Vagina (tissue), 2 donors: ENCODE results near the gene RAB6B. TPM values are rescaled to one million over a fixed set of nuclear protein-coding genes. Genes with fewer than 3 reads are reported as not detected.
A peak's percentile ranks its signal among the peaks of the same experiment; 100 is the strongest.

Experiments used
- DNase-seq, 2 donors: peaks; one replicate each; pipeline ENCODE4 v3.0.0-alpha.2; 2017; ENCODE audit errors: extremely low spot score in 2 of 2
- H3K27ac ChIP-seq: fragments of 200-600 bp; sonication (generic); one replicate; pipeline ENCODE4 v1.5.1; 2019
- H3K27me3 ChIP-seq: fragments of 200-600 bp; sonication (generic); one replicate; pipeline ENCODE4 v1.5.1; 2019
- H3K36me3 ChIP-seq, 2 donors: fragments of 200-600 bp; sonication (generic); one replicate each; pipeline ENCODE4 v1.5.1; 2017 to 2019
- H3K4me1 ChIP-seq: fragments of 200-600 bp; sonication (generic); one replicate; pipeline ENCODE4 v1.5.1; 2019
- H3K4me3 ChIP-seq, 2 donors: fragments of 200-600 bp; sonication (generic); 1 replicate in 1 of 2; 2 replicates in 1 of 2; pipeline ENCODE4 v1.5.1; 2016 to 2019
- H3K9me3 ChIP-seq: fragments of 200-600 bp; sonication (generic); one replicate; pipeline ENCODE4 v1.5.1; 2019
- POLR2A ChIP-seq, 2 donors: fragments of 450-650 bp; IDR thresholded peaks; one replicate each; pipeline ENCODE4 v1.6.1; 2017; ENCODE audit warnings: antibody characterized with exemption in 2 of 2, mild to moderate bottlenecking in 2 of 2, moderate library complexity in 2 of 2
- POLR2AphosphoS5 ChIP-seq, 2 donors: sonication (generic); formaldehyde crosslinking; IDR thresholded peaks; one replicate each; pipeline ENCODE4 v1.9.0; 2017; ENCODE audit warnings: antibody characterized with exemption in 2 of 2, mild to moderate bottlenecking in 2 of 2, low read depth in 1 of 2; ENCODE audit not compliant: insufficient read depth in 1 of 2
- intact Hi-C: fragments of 100-400 bp; cut with DNase I; formaldehyde crosslinking; loops from one replicate; pipeline ENCODE4 v1.15.1; 2023
- total RNA-seq: library from RNA; depleted of rRNA; stranded (reverse); fragments of >200 nt; gene quantifications from one replicate; pipeline ENCODE4 v1.2.3, GENCODE V29; 2016
- TF ChIP-seq, protein P1 (sequence below), 3 experiments: fragments of 450-650 bp in 2 of 3; fragments of 200-600 bp in 1 of 3; sonication (generic) in 1 of 3; IDR thresholded peaks; one replicate each; pipeline ENCODE4 v1.5.1; 2017 to 2019; ENCODE audit warnings: antibody characterized with exemption in 3 of 3, mild to moderate bottlenecking in 2 of 3, moderate library complexity in 2 of 3

The RAB6B gene
- total RNA-seq, 1 donor from 2014 or later, result 3.7 TPM

DNA sequence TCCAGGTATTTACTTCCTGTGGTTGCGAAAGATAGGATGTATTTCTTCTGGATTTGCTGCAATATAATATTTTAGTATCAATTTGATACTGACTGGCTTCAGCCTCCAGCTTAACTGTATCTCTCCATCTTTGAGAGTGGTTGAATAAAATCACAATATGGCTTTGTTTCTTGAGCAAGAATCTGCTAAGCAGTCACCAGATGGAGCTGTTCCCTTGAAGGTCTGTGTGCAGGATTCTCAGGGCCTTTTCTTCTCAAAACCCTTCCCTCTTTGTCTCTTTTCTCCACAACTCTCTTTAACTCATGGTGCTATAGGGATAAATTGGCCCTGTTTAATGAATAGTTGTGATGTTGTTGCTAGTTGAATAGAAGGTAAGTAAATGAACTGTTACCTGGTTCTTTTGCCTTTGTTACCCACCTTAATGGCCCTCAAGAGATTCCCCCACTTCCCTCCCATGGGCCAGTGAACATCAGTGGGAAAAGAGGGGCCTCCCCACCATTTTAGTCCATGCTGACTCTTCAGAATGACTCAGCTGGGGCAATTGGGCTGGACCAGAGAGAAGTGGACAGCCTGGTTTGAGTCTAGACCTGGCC, 34.8 kb upstream of the RAB6B start:
- H3K27ac ChIP-seq, result no peak overlapping the region
- TF ChIP-seq POLR2A (IDR thresholded peaks at IDR 0.05), result no peak
- TF ChIP-seq POLR2AphosphoS5 (IDR thresholded peaks at IDR 0.05; ENCODE audit: insufficient read depth in 1 of 2, low read depth in 1 of 2), result no peak
- TF ChIP-seq, protein P1, sequence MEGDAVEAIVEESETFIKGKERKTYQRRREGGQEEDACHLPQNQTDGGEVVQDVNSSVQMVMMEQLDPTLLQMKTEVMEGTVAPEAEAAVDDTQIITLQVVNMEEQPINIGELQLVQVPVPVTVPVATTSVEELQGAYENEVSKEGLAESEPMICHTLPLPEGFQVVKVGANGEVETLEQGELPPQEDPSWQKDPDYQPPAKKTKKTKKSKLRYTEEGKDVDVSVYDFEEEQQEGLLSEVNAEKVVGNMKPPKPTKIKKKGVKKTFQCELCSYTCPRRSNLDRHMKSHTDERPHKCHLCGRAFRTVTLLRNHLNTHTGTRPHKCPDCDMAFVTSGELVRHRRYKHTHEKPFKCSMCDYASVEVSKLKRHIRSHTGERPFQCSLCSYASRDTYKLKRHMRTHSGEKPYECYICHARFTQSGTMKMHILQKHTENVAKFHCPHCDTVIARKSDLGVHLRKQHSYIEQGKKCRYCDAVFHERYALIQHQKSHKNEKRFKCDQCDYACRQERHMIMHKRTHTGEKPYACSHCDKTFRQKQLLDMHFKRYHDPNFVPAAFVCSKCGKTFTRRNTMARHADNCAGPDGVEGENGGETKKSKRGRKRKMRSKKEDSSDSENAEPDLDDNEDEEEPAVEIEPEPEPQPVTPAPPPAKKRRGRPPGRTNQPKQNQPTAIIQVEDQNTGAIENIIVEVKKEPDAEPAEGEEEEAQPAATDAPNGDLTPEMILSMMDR (IDR thresholded peaks at IDR 0.05), result no peak
- no peaks in the 10 kb centered on the region for H3K27me3 ChIP-seq
- DNase-seq, result no peak
- H3K36me3 ChIP-seq, result no peaks in the 10 kb centered on the region
- no peaks in the 10 kb centered on the region for H3K9me3 ChIP-seq
- intact Hi-C loops, result no loop called here
- peaks cover 10% of the 10 kb centered on the region for H3K4me1 ChIP-seq
- H3K4me3 ChIP-seq, result no peak overlapping the region

DNA sequence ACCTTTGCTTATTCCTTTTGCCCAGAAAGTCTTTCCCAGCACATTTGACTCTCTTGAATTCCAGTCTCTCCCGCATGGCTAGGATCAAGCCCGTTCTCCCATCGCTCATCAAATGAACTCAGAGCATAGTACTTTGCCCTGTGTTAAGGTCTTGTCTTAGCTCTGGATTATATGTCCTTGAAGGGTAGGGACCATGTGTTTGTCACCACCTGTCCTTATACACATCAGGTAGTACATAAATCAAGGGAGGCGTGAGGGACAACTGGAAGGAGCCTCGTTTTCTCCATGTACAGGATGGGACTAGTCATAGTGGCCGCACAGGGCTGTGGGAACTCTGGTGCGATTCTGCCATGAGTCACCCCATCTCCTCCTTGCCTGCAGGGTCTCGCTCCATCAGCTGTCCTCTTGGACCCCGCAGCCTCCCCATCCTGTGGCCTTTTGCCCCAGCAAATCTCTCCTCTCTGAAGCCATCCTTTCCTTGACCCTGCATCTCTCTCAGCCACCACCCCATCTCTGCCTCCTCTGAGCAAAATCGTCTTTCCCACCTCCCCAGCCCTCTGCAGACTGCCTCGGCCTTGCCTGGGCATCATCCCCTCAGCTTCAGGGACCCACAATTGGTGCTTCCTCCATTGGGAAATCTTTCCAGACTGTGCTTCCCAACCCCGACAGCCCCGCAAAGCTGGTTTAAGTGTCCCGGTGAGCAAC, 33.4 kb upstream of the RAB6B start:
- Histone ChIP-seq H3K27ac (no peak overlapping the region), H3K9me3 (no peaks in the 10 kb centered on the region), H3K27me3 (no peaks in the 10 kb centered on the region), H3K36me3 (no peaks in the 10 kb centered on the region), H3K4me1 (peaks cover 10% of the 10 kb centered on the region), H3K4me3 (no peak overlapping the region)
- DNase-seq, result no peak
- intact Hi-C loops, result loop anchor here (10.0 kb wide), 1 partner anchor 104 kb away; no protein-coding TSS in a partner anchor
- TF ChIP-seq, protein P1 (IDR thresholded peaks at IDR 0.05), result no peak
- no peak for TF ChIP-seq POLR2AphosphoS5 (IDR thresholded peaks at IDR 0.05; ENCODE audit: insufficient read depth in 1 of 2, low read depth in 1 of 2)
- no peak for TF ChIP-seq POLR2A (IDR thresholded peaks at IDR 0.05)

DNA sequence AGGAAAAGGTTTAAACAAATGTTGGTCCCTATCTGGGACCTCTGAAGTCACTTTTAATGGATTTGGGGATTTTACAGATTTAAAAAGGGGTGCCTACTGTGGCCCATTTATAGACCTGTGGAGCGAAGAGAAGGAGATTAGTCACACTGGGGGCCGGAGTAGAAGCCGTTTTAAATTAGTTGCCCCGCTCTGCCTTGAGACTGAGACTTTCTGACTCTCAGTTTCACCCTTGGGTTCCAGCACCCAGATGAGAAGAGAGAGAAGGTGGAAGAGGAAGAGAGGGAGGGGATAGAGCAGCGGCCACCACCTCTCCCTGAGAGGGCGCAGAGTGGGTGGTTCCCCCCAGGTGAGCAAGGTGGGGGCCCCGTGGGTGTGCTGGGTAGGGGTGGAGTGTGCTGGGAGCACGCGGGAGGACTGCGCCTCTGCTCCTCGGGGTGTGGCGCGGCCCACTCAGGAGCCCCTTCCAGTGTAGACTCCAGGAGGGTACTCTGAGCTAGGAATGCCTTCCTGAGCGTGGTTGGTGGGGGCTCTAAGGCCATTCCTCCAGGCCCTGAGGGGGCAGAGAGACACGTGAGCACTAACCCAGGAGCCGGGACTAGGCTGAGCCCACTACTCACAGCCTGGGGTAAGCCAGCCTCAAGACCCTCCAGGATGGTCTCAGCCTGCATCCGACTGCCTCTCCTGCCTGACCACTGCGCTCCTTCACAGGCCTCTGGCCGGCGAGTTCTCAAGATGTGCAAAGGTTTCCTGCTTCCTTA, 32.6 kb upstream of the RAB6B start:
- TF ChIP-seq, protein P1 (IDR thresholded peaks at IDR 0.05), result no peak
- TF ChIP-seq POLR2A (IDR thresholded peaks at IDR 0.05) (no peak), POLR2AphosphoS5 (IDR thresholded peaks at IDR 0.05; ENCODE audit: insufficient read depth in 1 of 2, low read depth in 1 of 2) (no peak)
- Histone ChIP-seq H3K36me3 (no peaks in the 10 kb centered on the region), H3K27me3 (no peaks in the 10 kb centered on the region), H3K27ac (no peak overlapping the region), H3K9me3 (no peaks in the 10 kb centered on the region), H3K4me1 (peaks cover 10% of the 10 kb centered on the region), H3K4me3 (peak overlapping the region; percentile 51 to 62)
- DNase-seq, result peak; percentile 72 to 77
- intact Hi-C loops, result loop anchor here (10.0 kb wide), 1 partner anchor 104 kb away; no protein-coding TSS in a partner anchor

DNA sequence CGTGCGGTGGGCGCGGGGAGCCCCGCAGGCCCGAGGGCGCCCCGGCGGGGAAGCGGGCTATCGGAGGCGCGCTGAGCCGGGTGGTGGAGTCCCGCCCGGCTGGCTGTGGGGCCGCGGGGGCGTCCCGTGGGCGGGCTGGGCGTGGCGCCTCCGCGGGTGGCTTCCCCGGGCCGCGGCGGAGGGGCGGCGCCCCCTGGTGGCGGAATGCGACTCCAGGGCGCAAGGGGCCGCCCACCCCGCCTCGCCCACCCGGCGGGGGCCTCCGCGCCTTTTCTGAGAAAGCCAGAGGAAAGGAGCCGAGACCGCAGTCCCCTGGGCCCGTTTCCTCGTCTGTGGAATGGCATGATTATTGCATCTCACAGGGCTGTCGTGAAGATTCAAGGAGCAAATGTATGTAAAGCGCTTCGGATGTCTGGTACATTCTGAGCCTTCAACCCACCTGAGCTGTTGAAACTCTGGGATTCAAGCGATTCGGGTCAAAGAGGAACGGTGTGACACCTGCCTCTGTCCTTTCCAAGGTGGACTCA, 31.9 kb upstream of the RAB6B start:
- TF ChIP-seq, protein P1 (IDR thresholded peaks at IDR 0.05), result peak; percentile 43 to 81 (median 47)
- no peak for TF ChIP-seq POLR2AphosphoS5 (IDR thresholded peaks at IDR 0.05; ENCODE audit: insufficient read depth in 1 of 2, low read depth in 1 of 2)
- TF ChIP-seq POLR2A (IDR thresholded peaks at IDR 0.05), result no peak
- peak overlapping the region; percentile 43 for H3K27ac ChIP-seq
- H3K9me3 ChIP-seq, result no peaks in the 10 kb centered on the region
- H3K36me3 ChIP-seq, result no peaks in the 10 kb centered on the region
- intact Hi-C loops, result loop anchor here (10.0 kb wide), 1 partner anchor 103 kb away; no protein-coding TSS in a partner anchor
- DNase-seq, result peak; percentile 84
- peak overlapping the region; percentile 51 to 62 for H3K4me3 ChIP-seq
- no peaks in the 10 kb centered on the region for H3K27me3 ChIP-seq
- H3K4me1 ChIP-seq, result peaks cover 10% of the 10 kb centered on the region
